Stimulated activated CD4-positive, alpha-beta T cell treated with anti-CD3 and anti-CD28 coated beads, Interleukin-4, amount 100 ng/mL, for 1 hour (primary cell): ENCODE results near the gene BCAM.
A peak's percentile ranks its signal among the peaks of the same experiment; 100 is the strongest.

Experiments used
- DNase-seq: peaks from one replicate; pipeline ENCODE4 v3.0.0-alpha.2; 2020

The BCAM gene

DNA sequence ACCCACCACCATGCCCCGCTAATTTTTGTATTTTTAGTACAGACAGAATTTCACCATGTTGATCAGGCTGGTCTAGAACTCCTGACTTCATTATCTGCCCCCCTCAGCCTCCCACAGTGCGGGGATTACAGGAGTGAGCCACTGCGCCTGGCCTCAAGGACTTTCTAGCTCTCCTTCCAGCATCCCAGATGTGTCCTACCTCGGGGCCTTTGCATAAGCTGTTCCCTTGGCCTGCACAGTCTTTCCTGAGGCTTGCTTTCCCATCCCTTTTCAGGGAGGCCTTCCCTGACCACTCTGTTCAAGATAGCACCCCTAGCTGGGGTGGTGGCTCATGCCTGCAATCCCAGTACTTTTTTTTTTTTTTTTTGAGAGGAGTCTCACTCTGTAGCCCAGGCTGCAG is 14.3 kb upstream of the BCAM start:
- DNase-seq = no peak

DNA sequence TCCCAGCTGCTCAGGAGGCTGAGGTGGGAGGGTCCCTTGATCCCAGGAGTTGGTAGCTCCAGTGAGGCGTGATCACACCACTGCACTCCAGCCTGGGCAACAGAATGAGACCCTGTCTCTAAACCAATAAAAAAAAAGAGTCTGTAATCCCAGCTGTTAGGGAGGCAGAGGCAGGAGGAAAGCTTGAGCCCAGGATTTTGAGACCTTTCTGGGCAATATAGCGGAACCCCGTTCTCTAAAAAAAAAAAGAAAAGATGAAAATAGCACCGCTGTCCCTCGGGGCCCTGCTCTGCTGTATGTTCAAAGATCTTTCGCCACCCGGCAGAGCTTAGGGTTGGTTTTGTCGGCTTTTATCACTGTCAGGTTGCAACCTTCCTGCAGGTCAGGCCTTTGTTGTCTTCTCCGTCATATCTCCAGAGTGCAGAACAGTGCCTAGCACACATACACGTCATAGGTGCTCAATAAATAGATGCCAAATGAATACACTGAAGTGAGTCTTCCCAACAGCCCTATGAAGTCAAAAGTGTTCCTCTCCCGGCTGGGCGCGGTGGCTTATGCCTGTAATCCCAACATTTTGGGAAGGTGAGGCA is 13.4 kb upstream of the BCAM start:
- DNase-seq = no peak

DNA sequence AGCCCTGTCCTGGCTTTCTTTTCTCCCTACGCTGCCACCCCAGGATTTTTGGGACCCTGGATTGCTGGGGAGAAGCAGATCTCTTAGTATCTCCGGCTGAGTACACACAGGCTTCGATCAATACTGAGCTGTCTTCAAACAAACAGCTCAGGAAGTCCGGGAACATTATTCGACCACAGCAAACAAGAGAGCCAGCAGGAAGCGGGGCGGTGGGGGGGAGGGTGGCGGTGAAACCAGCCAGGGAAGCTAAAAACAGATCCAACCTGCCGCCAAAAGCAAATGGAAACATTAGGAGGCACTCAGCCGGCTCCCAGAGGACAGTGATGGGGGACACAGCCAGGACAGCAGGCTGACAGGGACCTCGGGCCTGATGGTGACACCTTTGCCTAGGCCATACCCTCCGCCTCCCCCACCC is 12.2 kb upstream of the BCAM start:
- DNase-seq = no peak

DNA sequence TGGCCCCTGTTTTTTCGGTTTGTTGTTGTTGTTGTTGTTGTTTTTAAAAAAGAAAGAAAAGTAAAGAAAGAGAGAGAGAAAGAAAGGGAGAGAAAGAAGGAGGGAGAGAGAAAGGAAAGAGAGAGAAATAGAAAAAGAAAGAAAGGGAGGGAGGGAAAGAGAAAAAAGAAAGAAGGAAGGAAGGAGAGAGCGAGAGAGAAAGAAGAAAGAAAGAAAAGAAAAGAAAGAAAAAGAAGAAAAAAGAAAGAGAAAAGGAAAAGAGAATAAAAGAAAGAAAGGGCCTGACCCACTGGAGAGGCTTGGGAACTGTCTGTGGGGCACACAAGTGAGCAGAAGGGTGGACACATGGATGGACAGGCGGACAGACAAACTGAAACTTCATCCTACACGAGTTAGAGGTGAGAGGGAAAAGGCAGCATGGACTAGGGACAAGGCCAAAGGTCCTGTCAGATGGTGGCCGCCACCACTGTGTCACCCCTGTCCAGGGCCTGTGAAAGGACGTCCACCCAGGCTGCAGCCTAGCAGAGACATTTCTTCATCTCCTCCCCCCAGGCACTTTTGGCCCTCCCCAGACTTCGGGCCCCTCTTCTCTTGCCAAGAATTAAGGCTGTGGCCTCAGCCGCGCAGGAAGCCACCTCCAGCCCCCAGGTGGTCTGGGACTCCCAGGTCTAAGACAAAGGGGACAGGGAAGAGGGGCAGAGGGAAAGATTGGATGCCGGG is 9.1 kb upstream of the BCAM start:
- no peak for DNase-seq

DNA sequence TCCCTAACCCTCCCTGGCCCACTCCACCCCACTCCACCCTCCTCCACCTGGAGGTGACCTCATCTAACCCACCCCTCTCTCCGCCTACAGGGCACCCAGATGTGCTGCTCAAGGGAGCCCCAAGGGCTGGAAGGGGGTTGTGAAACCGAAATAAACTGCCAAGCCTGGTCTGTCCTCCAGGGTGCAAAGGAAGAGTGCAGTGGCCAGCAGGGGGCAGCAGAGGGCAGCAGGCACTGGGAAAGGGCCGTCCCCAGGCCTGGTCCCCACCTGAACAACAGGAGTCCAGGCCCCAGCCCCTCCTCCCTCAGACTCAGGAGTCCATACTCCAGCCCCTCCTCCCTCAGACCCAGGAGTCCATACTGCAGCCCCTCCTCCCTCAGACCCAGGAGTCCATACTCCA is 8.4 kb upstream of the BCAM start:
- DNase-seq = peak; percentile 82

DNA sequence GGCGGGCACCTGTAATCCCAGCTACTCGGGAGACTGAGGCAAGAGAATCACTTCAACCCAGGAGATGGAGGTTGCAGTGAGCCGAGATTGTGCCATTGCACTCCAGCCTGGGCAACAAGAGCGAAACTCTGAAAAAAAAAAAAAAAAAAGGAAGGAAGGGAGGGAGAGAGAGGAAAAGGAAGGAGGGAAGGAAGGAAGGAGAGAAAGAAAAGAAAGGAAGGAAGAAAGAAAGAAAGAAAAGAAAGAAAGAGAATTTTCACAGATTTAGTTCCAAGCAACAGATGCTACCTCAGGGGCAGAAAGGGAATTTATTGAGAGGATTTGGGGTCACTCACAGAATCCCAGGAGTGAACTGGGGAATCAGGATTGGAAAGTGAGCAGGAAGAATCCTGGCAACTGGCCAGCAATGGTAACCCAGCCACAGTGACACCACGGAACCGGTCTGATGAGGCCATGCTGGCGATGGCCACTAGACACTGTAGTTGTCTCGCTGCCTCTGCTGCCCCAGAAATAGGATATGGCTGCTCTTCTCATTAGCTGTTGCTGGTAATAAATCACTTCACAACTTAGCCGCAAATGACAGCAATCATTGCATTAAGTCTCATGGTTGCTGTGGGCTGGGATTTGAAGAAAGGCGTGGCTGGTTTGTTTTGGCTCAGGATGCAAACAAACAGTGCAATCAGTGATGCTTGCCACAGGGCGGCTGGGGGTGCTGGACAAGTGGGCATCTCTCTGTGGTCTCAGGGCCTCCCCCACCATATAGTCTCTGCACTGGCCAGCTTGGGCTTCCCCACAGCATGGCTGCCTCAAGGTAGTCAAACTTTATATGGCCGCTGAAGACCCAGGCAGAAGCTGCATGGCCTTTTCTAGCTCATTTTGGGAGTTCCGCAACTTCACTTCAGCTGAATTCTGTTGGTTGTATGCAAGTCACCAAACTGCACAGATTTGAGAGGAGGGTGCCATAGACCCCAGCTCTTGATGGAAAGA is 5.2 kb upstream of the BCAM start:
- DNase-seq = no peak

DNA sequence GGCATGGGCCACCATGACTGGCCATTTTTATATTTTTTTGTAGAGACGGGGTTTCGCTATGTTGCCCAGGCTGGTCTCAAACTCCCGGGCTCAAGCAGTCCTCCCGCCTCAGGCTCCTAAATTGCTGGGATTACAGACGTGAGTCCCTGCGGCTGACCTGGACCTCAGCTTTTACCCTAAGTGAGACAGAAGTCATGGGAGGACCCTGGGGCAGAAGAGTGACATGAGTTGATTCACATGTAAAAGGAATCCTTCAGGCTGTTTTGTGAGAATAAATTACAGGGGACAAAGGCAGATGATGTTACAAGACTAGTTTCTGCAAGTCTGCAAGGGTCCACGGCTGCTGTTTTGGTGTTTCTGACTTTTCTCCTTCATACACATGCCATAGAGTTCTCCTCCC is 2.6 kb upstream of the BCAM start:
- no peak for DNase-seq

DNA sequence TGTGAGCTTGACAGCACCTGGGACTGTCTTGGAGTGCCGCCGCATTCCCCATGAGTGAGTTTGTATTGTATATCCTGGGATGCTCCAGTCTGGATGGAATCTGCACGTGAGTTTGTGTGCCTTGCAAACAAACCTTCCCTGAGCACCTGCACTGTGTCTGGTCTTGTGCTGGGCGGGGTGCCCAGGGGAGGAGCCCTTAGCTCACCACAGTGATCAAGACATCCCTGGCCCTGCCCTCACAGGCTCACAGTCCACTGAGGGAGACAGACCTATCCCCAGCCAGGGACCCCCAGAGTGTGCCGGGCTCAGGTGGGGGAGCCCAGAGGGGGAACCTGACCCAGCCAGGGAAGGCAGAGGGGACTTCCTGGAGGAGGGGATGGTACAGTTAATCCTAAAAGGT is 1.7 kb upstream of the BCAM start:
- no peak for DNase-seq

DNA sequence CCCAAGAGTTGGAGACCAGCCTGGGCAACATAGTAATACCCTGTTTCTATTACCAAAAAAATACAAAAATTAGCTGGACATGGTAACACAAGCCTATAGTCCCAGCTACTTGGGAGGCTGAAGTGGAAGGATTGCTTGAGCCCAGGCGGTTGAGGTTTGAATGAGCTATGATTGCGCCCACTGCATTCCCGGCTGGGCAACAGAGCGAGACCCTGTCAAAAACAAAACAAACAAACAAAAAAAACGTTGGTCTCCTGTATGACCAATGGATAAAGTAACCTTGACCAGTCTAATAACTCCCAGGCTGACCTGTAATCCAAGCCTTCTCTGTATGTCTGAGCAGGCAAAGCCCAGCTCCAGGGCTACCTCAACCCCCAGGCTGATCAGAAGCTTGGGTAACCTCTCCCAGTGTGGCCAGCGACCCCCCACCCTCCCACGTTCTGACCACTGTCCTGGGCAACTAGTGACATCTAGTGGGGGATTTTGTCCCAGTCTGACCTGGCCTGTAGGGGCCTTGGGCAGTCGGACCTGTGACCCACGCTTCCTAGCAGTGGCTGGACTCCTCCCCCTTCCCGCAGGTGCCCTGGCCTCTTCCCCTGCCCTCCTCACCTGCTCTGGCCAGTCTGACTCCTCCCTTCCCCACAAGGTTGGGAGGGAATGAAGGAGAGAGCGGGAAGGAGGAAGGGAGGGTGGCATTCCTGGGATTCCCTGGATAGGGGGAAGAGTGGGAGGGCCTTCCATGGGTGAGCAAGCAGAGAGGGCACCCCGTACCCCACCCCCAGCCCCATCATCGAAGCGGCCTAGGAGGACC is 1.0 kb upstream of the BCAM start:
- no peak for DNase-seq

DNA sequence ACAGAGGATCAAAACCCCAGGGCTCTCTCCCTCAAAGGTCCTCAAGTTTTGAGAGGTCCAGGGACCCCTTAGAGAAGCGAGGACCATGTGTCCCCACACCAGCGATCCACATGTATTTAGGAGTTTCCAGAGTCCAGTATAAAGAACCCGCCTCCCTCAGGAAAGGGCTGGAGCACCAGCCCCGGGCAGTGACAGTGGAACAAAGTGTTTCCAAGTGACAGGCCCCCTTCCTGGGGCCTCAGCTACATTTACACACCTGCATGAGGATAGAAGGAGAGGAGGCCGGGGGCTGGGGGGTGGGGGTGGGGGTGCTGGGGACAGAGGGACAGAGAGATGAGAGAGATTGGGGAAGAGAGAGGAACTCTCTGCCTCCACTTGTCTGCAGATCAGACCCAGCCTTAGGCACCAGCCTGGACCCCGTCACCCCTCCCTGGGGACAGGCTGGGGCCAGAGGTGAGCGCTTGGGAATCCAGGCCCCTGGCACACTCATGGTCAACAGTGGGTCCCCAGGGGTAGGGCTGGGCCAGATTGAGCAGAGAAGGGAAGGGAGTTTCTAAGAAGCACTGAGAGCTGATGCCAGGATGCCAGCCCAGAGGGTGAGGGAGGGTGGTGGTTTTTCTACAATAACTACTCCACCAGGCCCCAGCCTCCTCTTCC is 802 bp downstream of the BCAM start:
- DNase-seq = no peak

DNA sequence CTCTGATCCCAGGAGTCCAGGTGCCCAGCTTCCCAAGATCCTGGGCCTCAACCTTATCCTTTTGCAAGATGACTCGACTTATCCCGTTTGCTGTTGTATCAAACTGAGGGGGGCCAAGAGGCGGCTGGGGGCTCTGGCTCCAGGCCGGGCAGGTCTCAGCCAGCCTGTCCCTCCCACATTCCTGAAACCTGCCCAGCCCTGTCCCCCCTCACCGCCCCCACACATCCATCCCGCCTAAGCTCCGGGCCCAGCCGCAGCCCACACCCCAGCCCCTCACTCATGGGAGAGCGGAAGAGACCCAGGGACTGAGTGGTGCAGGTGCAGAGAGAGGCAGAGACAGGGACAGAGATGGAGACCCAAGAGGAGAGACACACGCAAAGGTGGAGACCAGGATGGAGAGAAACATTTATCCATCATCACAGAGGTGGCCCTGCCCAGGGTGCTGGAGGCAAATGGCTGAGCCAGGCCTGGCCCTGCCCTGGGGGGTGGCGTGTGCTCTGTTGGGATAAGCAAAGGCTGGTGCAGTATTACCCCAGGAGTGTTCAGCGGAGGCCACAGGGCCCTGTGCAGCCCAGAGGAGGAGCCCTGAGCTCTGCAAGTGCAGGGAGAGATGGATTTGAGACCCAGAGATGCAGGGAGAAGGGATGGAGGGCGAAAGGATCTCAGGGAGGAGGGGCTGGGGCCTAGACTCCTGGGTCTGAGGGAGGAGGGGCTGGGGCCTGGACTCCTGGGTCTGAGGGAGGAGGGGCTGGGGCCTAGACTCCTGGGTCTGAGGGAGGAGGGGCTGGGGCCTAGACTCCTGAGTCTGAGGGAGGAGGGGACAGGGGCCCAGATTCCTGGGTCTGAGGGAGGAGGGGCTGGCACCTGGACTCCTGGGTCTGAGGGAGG is 1.6 kb downstream of the BCAM start:
- no peak for DNase-seq

DNA sequence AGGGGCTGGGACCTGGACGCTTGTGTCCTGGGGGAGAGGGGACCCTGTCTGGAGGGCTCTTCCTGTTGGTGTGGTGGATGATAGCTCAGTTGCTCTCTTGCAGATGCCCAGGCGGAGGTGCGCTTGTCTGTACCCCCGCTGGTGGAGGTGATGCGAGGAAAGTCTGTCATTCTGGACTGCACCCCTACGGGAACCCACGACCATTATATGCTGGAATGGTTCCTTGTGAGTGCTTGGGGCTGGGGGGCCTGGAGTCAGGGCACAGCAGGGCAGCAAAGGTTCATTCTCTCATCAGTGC is 2.2 kb downstream of the BCAM start:
- DNase-seq = no peak

DNA sequence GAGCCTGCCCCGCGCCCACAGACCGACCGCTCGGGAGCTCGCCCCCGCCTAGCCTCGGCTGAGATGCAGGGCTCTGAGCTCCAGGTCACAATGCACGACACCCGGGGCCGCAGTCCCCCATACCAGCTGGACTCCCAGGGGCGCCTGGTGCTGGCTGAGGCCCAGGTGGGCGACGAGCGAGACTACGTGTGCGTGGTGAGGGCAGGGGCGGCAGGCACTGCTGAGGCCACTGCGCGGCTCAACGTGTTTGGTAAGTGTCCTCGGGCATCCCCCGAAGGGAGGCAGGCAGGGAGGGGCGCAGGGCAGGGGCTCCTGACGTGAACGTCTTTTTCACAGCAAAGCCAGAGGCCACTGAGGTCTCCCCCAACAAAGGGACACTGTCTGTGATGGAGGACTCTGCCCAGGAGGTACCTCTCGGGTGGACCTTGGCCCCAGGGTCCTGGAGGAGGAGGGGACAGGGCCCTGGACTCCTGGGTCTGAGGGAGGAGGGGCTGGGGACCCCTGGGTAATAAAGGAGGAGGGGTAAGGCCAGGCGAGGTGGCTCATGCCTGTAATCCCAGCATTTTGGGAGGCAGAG is 3.3 kb downstream of the BCAM start:
- DNase-seq = no peak

DNA sequence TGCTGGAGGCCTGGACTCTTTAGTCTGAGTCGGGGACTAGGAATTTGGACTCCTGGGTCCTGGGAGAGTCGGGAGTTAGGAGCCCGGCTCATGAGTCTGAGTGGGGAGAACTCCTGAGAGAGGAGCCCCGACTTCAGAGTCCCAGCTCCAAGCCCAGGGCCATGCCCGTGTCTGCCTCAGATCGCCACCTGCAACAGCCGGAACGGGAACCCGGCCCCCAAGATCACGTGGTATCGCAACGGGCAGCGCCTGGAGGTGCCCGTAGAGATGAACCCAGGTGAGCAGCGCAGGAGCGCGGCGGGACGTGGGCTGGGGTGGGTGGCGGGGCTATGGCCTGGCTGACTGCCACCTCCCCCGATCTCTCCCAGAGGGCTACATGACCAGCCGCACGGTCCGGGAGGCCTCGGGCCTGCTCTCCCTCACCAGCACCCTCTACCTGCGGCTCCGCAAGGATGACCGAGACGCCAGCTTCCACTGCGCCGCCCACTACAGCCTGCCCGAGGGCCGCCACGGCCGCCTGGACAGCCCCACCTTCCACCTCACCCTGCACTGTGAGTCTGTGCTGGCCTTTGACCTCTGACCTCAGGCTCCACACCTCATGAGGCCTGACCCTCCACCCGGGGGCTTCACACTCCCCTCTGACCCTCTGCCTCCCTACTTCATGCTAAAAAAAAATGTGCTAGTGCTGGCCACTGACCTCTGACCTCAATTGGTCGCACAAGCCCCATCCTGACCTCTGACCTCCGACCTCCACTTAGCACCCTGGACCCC is 4.4 kb downstream of the BCAM start:
- DNase-seq = no peak

DNA sequence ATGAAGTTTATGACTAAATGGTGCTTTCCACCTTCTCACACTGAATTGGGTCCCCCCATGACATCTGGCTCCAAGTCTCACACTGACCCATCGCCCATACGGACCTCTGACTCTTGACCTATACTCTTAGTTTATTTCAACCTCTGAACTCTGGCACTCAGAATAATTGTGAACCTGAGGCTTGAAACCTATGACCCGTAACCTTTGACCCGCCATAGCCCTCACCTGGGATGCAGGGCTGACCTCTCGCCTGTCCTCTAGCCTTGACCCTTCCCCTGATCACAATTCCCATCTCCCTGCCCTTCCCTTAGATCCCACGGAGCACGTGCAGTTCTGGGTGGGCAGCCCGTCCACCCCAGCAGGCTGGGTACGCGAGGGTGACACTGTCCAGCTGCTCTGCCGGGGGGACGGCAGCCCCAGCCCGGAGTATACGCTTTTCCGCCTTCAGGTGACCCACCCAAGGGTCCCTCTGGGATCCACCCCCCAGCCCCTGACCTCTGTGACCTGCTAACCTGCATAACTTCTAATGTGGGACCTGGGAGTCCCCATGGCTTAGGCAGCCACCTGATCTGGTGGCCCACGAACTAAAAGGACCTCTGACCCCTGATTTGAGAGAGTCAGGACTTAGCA is 5.1 kb downstream of the BCAM start:
- DNase-seq = no peak

DNA sequence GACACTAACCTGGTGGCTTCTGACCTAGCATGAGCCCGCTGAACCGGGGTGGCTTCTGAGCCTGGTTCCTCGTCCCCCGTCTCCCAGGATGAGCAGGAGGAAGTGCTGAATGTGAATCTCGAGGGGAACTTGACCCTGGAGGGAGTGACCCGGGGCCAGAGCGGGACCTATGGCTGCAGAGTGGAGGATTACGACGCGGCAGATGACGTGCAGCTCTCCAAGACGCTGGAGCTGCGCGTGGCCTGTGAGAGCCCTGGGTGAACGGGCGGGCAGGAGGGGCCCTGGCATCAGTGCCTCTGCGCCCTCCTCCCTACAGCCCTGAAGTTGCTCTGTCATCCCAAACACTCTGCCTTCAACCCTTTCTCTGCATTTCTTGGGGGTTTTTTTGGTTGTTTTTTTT is 5.6 kb downstream of the BCAM start:
- DNase-seq = no peak

DNA sequence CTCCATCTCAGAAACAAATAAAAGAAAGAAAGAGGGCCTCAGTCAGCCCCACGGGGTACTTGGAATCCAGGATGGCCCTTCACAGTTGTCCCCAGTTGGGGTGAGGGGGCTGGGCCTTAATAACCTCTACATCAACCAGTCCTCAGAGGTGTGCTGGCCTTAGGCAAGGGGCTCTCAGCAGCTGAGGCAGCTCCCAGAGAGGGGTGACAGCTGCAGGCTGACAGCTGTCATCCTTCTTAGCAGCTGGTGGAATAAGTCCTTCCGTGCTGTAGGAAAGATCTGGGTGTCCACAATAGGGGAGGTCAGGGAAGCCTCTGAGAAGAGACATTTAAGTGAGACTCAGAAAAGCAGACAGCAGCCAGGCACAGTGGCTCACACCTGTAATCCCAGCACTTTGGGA is 7.4 kb downstream of the BCAM start:
- DNase-seq = no peak

DNA sequence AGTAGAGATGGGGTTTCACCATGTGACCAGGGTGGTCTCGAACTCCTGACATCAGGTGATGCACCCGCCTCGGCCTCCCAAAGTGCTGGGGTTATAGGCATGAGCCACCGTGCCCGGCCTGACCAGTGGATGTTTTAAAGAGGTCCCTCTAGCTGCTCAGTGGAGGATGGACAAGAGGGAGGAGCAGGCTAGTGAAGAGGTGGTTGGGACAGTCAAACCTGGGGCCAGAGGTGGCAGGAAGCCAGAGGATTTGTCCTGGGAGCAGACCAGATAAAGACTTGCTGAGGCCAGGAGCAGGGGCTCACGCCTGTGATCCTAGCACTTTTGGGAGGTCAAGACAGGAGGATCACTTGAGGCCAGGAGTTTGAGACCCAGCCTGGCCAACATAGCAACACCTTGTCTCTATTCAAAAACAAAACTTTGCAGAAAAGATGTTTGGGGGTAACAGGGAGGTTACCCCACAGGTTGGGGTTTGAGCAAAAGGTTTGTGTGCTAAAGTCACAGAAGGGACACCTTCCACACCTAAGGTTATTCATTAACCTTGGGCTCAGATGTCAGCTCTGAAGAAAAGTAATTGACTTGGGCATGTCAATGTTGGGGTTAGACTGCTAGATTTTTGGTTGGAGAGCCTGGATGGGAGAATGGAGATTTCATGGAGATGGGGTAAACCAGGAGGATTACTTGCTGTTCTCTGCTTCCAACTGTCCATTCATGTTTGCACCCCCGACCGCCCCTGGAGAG is 9.0 kb downstream of the BCAM start:
- DNase-seq = no peak

DNA sequence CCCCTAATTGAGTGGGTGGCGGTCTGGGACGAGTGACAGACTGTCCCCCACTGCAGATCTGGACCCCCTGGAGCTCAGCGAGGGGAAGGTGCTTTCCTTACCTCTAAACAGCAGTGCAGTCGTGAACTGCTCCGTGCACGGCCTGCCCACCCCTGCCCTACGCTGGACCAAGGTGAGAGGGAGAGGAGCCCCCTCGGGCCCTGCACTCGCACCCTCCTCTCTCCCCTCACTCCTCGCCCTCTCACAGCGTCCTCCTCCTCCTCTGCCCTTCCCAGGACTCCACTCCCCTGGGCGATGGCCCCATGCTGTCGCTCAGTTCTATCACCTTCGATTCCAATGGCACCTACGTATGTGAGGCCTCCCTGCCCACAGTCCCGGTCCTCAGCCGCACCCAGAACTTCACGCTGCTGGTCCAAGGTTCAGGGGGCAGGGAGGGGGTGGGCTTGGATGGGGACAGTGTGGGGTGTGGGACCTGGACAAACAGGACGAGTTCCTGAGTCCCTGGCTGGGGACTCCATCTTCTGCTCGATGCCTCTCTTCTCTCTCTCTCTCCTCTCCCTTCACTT is 9.6 kb downstream of the BCAM start:
- no peak for DNase-seq
